ENCODE data around the gene ANKS1B. TPM values are rescaled to one million over a fixed set of nuclear protein-coding genes. Genes with fewer than 3 reads are reported as not detected.

The ANKS1B gene
- polyA plus RNA-seq, 3 donors = 4.2 to 5.4 (median 4.8) TPM

- DNase-seq = no peak
These were observed 1248.1 kb downstream of the ANKS1B start for GRCh38 chr12:98736352-98737321.

GRCh38 chr12:98735821-98736220 is 1248.9 kb downstream of the ANKS1B start:
- DNase-seq = no peak

- DNase-seq = no peak
These were observed 1250.9 kb downstream of the ANKS1B start for GRCh38 chr12:98733667-98734350.

- no peak for DNase-seq
These were observed 1254.3 kb downstream of the ANKS1B start for GRCh38 chr12:98730412-98730811.

- no peak for DNase-seq
These were observed 1257.5 kb downstream of the ANKS1B start for GRCh38 chr12:98727196-98727595.

GRCh38 chr12:98725476-98726247 is 1259.1 kb downstream of the ANKS1B start:
- DNase-seq = no peak

GRCh38 chr12:98724384-98725155 is 1260.2 kb downstream of the ANKS1B start:
- DNase-seq = no peak

- DNase-seq = no peak
These were observed 1263.5 kb downstream of the ANKS1B start for GRCh38 chr12:98721204-98721702.

GRCh38 chr12:98719515-98720504 is 1264.9 kb downstream of the ANKS1B start:
- DNase-seq = no peak

GRCh38 chr12:98714426-98714825 is 1270.3 kb downstream of the ANKS1B start:
- DNase-seq = no peak

- no peak for DNase-seq
These were observed 1275.7 kb downstream of the ANKS1B start for GRCh38 chr12:98709022-98709421.

GRCh38 chr12:98701166-98701565 is 1283.6 kb downstream of the ANKS1B start:
- DNase-seq = no peak

GRCh38 chr12:98699586-98699985 is 1285.2 kb downstream of the ANKS1B start:
- no peak for DNase-seq

- DNase-seq = peak; percentile 42
These were observed 1285.9 kb downstream of the ANKS1B start for GRCh38 chr12:98698603-98699463.

GRCh38 chr12:98697209-98697608 is 1287.5 kb downstream of the ANKS1B start:
- DNase-seq = no peak

GRCh38 chr12:98696036-98696646 is 1288.6 kb downstream of the ANKS1B start:
- DNase-seq = no peak

- no peak for DNase-seq
These were observed 1293.4 kb downstream of the ANKS1B start for GRCh38 chr12:98691351-98691750.

GRCh38 chr12:98686603-98687002 is 1298.1 kb downstream of the ANKS1B start:
- DNase-seq = no peak

Measured in renal pelvis (tissue), 4 donors.